ENCODE measurements around the gene FAM170B. TPM values are rescaled to one million over a fixed set of nuclear protein-coding genes. Genes with fewer than 3 reads are reported as not detected.

Gene FAM170B
- polyA plus RNA-seq, 1 of the 3 experiments (the other 2 are of a cell fraction) = not detected

- ChIA-PET POLR2A (no interaction called here), CTCF (no interaction called here)
- no peaks in the 10 kb centered on the region for H3K9me3 ChIP-seq
- no peak for TF ChIP-seq RXRA (IDR thresholded peaks at IDR 0.05; ENCODE audit: borderline replicate concordance, low read depth)
- TF ChIP-seq FOXJ3 (CRISPR knock-in tag; IDR thresholded peaks at IDR 0.05) = no peak
- no peak for TF ChIP-seq RFX5 (IDR thresholded peaks at IDR 0.05; ENCODE audit: low read length)
- no peak for TF ChIP-seq SIN3A (IDR thresholded peaks at IDR 0.05; ENCODE audit: borderline replicate concordance, low read depth, low read length)
- no peak for TF ChIP-seq USF1 (IDR thresholded peaks at IDR 0.05; ENCODE audit: borderline replicate concordance, low read depth)
- TF ChIP-seq EZH2phosphoT487 (IDR thresholded peaks at IDR 0.05; ENCODE audit: borderline replicate concordance, low read depth) = no peak
- TF ChIP-seq IRF3 (IDR thresholded peaks at IDR 0.05; ENCODE audit: low read depth, low read length) = no peak
- no peak for TF ChIP-seq EP300 (IDR thresholded peaks at IDR 0.05; ENCODE audit: borderline replicate concordance in 1 of 2, low read depth in 1 of 2, low read length in 1 of 2)
- TF ChIP-seq RAD21 (IDR thresholded peaks at IDR 0.05; ENCODE audit: low read length) = no peak
- no peak for TF ChIP-seq PBX3 (IDR thresholded peaks at IDR 0.05)
- TF ChIP-seq RCOR1 (IDR thresholded peaks at IDR 0.05; ENCODE audit: low read length) = no peak
- TF ChIP-seq CTCF (IDR thresholded peaks at IDR 0.05) = no peak
- no peak for DNase-seq
- no peaks in the 10 kb centered on the region for H3K79me2 ChIP-seq (ENCODE audit: insufficient read depth)
- H3F3A ChIP-seq (replicated peaks; ENCODE audit: insufficient read depth) = no peaks in the 10 kb centered on the region
- H3K4me2 ChIP-seq = no peak overlapping the region
- peaks cover 0 to 2% of the 10 kb centered on the region in 2 experiments; a peak in 1 of 4 replicates for H3K4me1 ChIP-seq (ENCODE audit: control insufficient read depth in 1 of 2, insufficient read depth in 2 of 2, low read depth in 1 of 2, low read length in 1 of 2)
- 49% methylated on average over 2 of the region's 2 CpGs for WGBS (ENCODE audit: low lambda C conversion rate)
- H3K9ac ChIP-seq = no peak overlapping the region
- no peak overlapping the region for H3K27ac ChIP-seq (ENCODE audit: low read depth in 2 of 2, low read length in 1 of 2)
- H3K27me3 ChIP-seq (ENCODE audit: insufficient read depth) = no peaks in the 10 kb centered on the region
- no peaks in the 10 kb centered on the region for H3K9me2 ChIP-seq
- no peak overlapping the region for H3K4me3 ChIP-seq (ENCODE audit: low read depth in 2 of 2, low read length in 1 of 2)
- no peaks in the 10 kb centered on the region for H3K36me3 ChIP-seq (replicated peaks in 1 of 2; ENCODE audit: control insufficient read depth in 1 of 2, insufficient read depth in 2 of 2, low read length in 1 of 2)
- no peak overlapping the region for H2AFZ ChIP-seq (ENCODE audit: low read depth)
- H4K20me1 ChIP-seq (ENCODE audit: insufficient read depth) = no peaks in the 10 kb centered on the region
These were observed 1.5 kb downstream of the FAM170B start for GRCh38 chr10:49132362-49132737.

Measured in SK-N-SH (cell line).